Iris pigment epithelial cell (primary cell): Measurements from ENCODE around the gene NBPF1.
"Not testable (repeated sequence)": the region's sequence is repeated elsewhere in the genome, so short reads cannot be mapped to it uniquely, and the experiment has no call there.

ENCODE experiments used
- DNase-seq: peaks from one replicate; pipeline ENCODE4 v3.0.0-alpha.2; 2011; ENCODE audit warnings: low read depth

Gene NBPF1

GRCh38 chr1:16621681-16622315 is 8.4 kb upstream of the NBPF1 start:
- DNase-seq = not testable (repeated sequence)

- DNase-seq = no peak
These were observed 7.9 kb upstream of the NBPF1 start for GRCh38 chr1:16621300-16621658.

- not testable (repeated sequence) for DNase-seq
These were observed 6.6 kb upstream of the NBPF1 start for GRCh38 chr1:16619803-16620501.

GRCh38 chr1:16618719-16619118 is 5.4 kb upstream of the NBPF1 start:
- no peak for DNase-seq

GRCh38 chr1:16617778-16618580 is 4.6 kb upstream of the NBPF1 start:
- DNase-seq = no peak

GRCh38 chr1:16617114-16617631 is 3.8 kb upstream of the NBPF1 start:
- no peak for DNase-seq

GRCh38 chr1:16615253-16616252 is 2.2 kb upstream of the NBPF1 start:
- no peak for DNase-seq

- DNase-seq = no peak
These were observed 1.2 kb upstream of the NBPF1 start for GRCh38 chr1:16614361-16615252.

GRCh38 chr1:16612332-16613172 is 812 bp downstream of the NBPF1 start:
- peak; percentile 100 for DNase-seq

- DNase-seq = not testable (repeated sequence)
These were observed 1.4 kb downstream of the NBPF1 start for GRCh38 chr1:16611981-16612331.

- DNase-seq = not testable (repeated sequence)
These were observed 2.2 kb downstream of the NBPF1 start for GRCh38 chr1:16611164-16611563.

GRCh38 chr1:16610553-16610952 is 2.8 kb downstream of the NBPF1 start:
- not testable (repeated sequence) for DNase-seq

- DNase-seq = not testable (repeated sequence)
These were observed 3.6 kb downstream of the NBPF1 start for GRCh38 chr1:16609761-16610160.

GRCh38 chr1:16608838-16609560 is 4.4 kb downstream of the NBPF1 start:
- no peak for DNase-seq

GRCh38 chr1:16607853-16608815 is 5.2 kb downstream of the NBPF1 start:
- not testable (repeated sequence) for DNase-seq

GRCh38 chr1:16607433-16607851 is 5.9 kb downstream of the NBPF1 start:
- no peak for DNase-seq

GRCh38 chr1:16606666-16607432 is 6.5 kb downstream of the NBPF1 start:
- DNase-seq = not testable (repeated sequence)
